Left ventricle myocardium inferior (tissue), 1 donor: Measurements from ENCODE around the gene EEF1B2. TPM values are rescaled to one million over a fixed set of nuclear protein-coding genes. Genes with fewer than 3 reads are reported as not detected.
"Not testable (repeated sequence)": the region's sequence is repeated elsewhere in the genome, so short reads cannot be mapped to it uniquely, and the experiment has no call there.

Source experiments
- DNase-seq: peaks from one replicate; pipeline ENCODE4 v3.0.0-alpha.2; 2020
- H3K27ac ChIP-seq: fragments of 200-600 bp; replicated peaks from 2 replicates; pipeline ENCODE4 v1.8.0; 2021
- H3K27me3 ChIP-seq: fragments of 200-600 bp; 2 replicates; pipeline ENCODE4 v1.8.0; 2021; ENCODE audit warnings: low read depth
- H3K36me3 ChIP-seq: fragments of 200-600 bp; 2 replicates; pipeline ENCODE4 v1.8.0; 2021
- H3K4me1 ChIP-seq: fragments of 200-600 bp; 2 replicates; pipeline ENCODE4 v1.8.0; 2021
- H3K4me3 ChIP-seq: fragments of 200-600 bp; 2 replicates; pipeline ENCODE4 v1.8.0; 2021; ENCODE audit warnings: mild to moderate bottlenecking, moderate library complexity
- H3K9me3 ChIP-seq: fragments of 200-600 bp; replicated peaks from 2 replicates; pipeline ENCODE4 v1.8.0; 2021
- intact Hi-C: fragments of 100-400 bp; cut with micrococcal nuclease; formaldehyde crosslinking; loops from one replicate; pipeline ENCODE4 v1.11.0; 2022
- long read RNA-seq: library from polyadenylated mRNA; unstranded; transcript quantifications from one replicate; pipeline ENCODE4 v2.0.0, GENCODE V29; 2021
- total RNA-seq: library from RNA; stranded (reverse); fragmentation: NEBNext Ultra II Directional; extraction: Animal tissue kit (Norgen Biotek cat#: 25700); gene quantifications from one replicate; pipeline ENCODE4 v1.2.1, GENCODE V29; 2021
- TF ChIP-seq, protein P1 (sequence below): fragments of 200-600 bp; IDR thresholded peaks from 2 replicates; pipeline ENCODE4 v1.8.0; 2021; ENCODE audit warnings: antibody characterized with exemption, mild to moderate bottlenecking, borderline replicate concordance
- donor health status: DM: no; HTN: yes; CAD: no; lungs with severe emphysema.

The EEF1B2 gene
- 229 TPM for total RNA-seq
- long read RNA-seq, transcript EEF1B2-201 (7 exons, 844 nt), result minor isoform, 11 of 106 reads
- long read RNA-seq, transcript EEF1B2-202 (7 exons, 880 nt), result minor isoform, 5 of 106 reads
- long read RNA-seq, transcript EEF1B2-203 (6 exons, 1,098 nt), result major isoform, 78 of 106 reads
- long read RNA-seq, partial matches to known transcripts, result 8 of 106 reads
- long read RNA-seq, other reads (novel, unspliced or antisense), result 3 of 106 reads

DNA sequence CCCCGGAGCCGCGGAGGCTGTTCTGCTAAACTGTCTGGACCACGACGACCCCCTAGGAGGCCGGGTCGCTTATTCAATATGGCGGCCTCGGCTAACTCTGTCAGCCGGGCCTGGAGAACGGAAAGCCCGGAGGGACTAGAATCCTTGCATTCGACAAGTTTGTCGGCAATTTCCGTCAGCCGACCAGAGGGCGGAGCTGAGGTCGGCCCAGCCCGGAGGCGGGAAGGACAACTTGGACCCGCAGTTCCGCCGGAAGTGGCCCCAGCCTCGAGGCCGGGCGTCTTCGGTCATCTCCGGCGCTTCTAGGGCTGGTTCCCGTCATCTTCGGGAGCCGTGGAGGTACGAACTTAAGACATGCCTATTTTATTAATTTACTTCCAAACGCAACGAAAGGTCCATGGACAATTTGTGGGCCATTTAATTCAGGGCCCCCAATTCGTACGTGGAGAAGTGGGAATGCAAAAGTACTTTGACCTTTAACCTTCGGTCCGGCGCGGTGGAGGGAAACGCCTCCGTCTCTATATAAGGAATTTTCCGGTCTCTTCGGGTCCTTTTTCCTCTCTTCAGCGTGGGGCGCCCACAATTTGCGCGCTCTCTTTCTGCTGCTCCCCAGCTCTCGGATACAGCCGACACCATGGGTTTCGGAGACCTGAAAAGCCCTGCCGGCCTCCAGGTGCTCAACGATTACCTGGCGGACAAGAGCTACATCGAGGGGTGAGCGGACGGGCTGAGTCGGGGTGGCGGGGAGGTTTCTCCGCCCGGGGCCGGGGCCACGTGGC is at the start of gene EEF1B2, which contains the start of gene NDUFS1:
TSS of gene EEF1B2 (plus strand) at position 550 of the 779 bp plus-strand sequence. CDS start at position 635, 85 bp downstream.
TSS of gene NDUFS1 (minus strand) at position 99 of the 779 bp plus-strand sequence. CDS start 5,766 bp downstream, outside the sequence.
- intact Hi-C loops, result no loop called here
- H3K27ac ChIP-seq, result peak within 1 kb of the TSS; percentile 94
- peak; percentile 98 for DNase-seq
- TF ChIP-seq, protein P1, sequence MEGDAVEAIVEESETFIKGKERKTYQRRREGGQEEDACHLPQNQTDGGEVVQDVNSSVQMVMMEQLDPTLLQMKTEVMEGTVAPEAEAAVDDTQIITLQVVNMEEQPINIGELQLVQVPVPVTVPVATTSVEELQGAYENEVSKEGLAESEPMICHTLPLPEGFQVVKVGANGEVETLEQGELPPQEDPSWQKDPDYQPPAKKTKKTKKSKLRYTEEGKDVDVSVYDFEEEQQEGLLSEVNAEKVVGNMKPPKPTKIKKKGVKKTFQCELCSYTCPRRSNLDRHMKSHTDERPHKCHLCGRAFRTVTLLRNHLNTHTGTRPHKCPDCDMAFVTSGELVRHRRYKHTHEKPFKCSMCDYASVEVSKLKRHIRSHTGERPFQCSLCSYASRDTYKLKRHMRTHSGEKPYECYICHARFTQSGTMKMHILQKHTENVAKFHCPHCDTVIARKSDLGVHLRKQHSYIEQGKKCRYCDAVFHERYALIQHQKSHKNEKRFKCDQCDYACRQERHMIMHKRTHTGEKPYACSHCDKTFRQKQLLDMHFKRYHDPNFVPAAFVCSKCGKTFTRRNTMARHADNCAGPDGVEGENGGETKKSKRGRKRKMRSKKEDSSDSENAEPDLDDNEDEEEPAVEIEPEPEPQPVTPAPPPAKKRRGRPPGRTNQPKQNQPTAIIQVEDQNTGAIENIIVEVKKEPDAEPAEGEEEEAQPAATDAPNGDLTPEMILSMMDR, result no peak
- H3K27me3 ChIP-seq, result no peaks in the 10 kb centered on the region
- no peaks in the 10 kb centered on the region for H3K9me3 ChIP-seq
- peaks cover 31% of the 10 kb centered on the region for H3K36me3 ChIP-seq
- peaks cover 71% of the 10 kb centered on the region for H3K4me1 ChIP-seq
- peak within 1 kb of the TSS; percentile 86 for H3K4me3 ChIP-seq

DNA sequence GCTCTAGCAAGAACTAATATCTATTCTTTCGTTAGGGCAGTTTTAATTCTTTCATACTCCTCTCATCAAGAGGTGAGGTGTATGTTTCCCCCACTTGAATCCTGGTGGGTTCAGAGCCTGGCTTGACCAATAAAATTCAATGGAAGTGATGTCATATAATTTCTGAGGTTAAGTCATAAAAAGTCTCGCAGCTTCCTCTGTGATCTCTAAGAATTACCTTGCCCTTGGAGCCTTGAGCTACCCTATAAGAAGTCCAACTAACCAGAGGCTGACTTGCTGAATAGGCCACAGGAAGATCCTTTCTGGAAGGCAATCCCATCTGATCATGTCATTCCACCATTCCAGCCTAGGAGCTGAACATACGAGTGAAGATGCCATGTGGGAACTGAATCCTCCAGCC is 47.6 kb upstream of the EEF1B2 start:
- no peak overlapping the region for H3K27ac ChIP-seq
- H3K36me3 ChIP-seq, result peaks cover 44% of the 10 kb centered on the region
- intact Hi-C loops, result no loop called here
- H3K4me3 ChIP-seq, result no peak overlapping the region
- DNase-seq, result no peak
- TF ChIP-seq, protein P1, result no peak
- no peaks in the 10 kb centered on the region for H3K9me3 ChIP-seq
- no peaks in the 10 kb centered on the region for H3K27me3 ChIP-seq
- no peaks in the 10 kb centered on the region for H3K4me1 ChIP-seq

DNA sequence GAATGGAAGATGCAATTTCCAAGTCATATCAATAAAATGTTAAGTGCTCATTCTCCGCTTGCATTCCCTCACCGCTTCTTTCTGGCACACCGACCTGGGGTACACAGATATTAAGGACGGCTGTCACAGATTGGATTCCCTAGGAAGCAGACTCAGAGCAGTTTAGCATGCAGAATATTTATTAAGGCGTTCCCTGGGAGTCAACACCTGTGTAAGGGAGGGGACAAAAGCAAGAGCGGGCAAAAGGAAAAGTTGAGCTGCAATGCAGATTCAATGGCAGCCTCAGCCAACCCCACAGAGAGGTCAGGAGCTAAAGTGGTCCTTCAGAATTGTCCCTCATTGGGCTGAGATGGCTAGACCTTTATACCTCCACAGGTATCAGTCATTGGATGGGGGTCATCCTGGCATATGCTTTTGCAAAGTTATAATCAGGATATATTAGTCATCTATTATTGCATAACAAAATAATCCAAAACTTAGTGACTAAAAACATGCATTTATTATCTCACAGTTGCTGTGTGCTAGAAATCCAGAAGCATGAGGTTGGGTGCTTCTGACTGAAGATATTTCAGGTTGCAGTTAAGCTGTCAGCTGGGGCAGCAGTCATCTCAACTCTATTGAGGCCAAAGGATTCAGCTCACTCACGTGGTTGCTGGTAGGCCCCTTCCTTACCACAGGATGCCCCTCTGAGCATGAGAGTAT is 46.7 kb upstream of the EEF1B2 start:
- Histone ChIP-seq H3K4me3 (no peak overlapping the region), H3K36me3 (peaks cover 50% of the 10 kb centered on the region), H3K9me3 (no peaks in the 10 kb centered on the region), H3K4me1 (no peaks in the 10 kb centered on the region), H3K27ac (no peak overlapping the region), H3K27me3 (no peaks in the 10 kb centered on the region)
- intact Hi-C loops, result no loop called here
- TF ChIP-seq, protein P1, result no peak
- DNase-seq, result no peak

DNA sequence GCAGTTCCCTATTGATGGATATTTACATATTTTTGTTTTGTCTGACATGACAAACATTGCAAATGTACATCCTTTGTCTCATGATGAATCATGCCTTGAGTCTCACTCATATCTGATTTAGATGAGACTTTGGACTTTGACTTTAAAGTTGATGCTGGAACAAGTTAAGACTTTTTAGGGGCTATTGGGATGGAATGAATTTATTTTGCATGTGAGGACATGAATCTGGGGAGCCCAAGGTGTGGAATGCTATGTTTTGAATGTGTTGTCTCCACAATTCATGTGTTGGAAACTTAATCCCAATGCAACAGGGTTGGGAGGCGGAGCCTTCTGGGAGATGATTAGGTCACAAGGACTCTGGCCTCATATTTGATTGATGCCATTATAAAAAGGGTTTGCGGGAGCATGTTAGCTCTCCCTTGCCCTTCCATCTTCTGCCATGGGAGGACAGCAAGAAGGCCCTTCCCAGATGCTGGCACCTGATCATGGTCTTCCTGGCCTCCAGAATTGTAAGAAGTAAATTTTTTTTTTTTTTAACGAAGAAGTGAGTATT is 44.6 kb upstream of the EEF1B2 start:
- H3K36me3 ChIP-seq, result peaks cover 66% of the 10 kb centered on the region
- H3K27me3 ChIP-seq, result no peaks in the 10 kb centered on the region
- intact Hi-C loops, result no loop called here
- no peak for DNase-seq
- no peak overlapping the region for H3K27ac ChIP-seq
- no peak overlapping the region for H3K4me3 ChIP-seq
- H3K4me1 ChIP-seq, result no peaks in the 10 kb centered on the region
- H3K9me3 ChIP-seq, result peaks cover 3% of the 10 kb centered on the region
- TF ChIP-seq, protein P1, result no peak

DNA sequence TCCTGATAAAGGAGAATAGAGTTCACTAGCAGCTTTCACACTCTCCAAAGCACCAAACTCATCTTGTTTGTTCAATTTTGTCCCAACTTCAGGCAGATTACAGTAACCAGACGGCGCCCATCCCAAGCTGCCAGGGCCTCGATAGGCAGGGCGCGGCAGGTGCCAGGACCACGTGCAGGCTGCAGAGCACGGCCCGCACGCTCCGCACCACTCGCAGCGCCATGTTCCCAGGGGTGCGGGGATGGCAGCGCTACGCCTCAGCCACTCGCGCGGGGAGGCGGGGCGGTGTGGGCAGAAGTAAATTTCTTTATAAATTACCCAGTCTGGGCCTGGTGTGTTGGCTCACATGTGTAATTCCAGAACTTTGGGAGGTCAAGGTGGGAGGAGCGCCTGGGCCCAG is 43.4 kb upstream of the EEF1B2 start:
- H3K4me1 ChIP-seq, result no peaks in the 10 kb centered on the region
- TF ChIP-seq, protein P1, result no peak
- H3K4me3 ChIP-seq, result no peak overlapping the region
- no peak overlapping the region for H3K27ac ChIP-seq
- intact Hi-C loops, result no loop called here
- H3K27me3 ChIP-seq, result no peaks in the 10 kb centered on the region
- H3K36me3 ChIP-seq, result peaks cover 78% of the 10 kb centered on the region
- peaks cover 14% of the 10 kb centered on the region for H3K9me3 ChIP-seq
- DNase-seq, result no peak

DNA sequence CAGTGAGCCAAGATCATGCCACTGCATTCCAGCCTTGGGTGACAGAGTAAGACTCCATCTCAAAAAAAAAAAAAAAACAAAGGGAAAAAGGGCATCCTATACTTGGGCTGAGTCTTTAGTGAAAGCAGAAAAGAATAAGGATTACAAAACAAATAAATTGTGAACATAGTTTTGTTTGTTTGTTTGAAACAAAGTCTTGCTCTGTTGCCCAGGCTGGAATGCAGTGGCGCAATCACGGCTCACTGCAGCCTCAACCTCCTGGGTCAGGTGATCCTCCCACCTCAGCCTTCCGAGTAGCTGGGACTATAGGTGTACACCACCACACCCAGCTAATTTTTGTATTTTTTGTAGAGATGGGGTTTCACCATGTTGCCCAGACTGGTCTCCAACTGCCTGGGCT is 37.1 kb upstream of the EEF1B2 start:
- H3K36me3 ChIP-seq, result peaks cover 92% of the 10 kb centered on the region
- H3K4me3 ChIP-seq, H3K27ac ChIP-seq, H3K4me1 ChIP-seq, intact Hi-C loops, H3K27me3 ChIP-seq, DNase-seq: not testable (repeated sequence)
- H3K9me3 ChIP-seq, result peaks cover 15% of the 10 kb centered on the region
